GM21576 (cell line): ENCODE data around the gene RIOX2.
"Not testable (repeated sequence)": the region's sequence is repeated elsewhere in the genome, so short reads cannot be mapped to it uniquely, and the experiment has no call there.

ENCODE experiments used
- ATAC-seq: cut with Tn5 transposase; IDR thresholded peaks from one replicate; pipeline ENCODE4 v1.9.1; 2021; ENCODE audit warnings: mild to moderate bottlenecking, moderate library complexity; ENCODE audit not compliant: unreplicated experiment

RIOX2 gene

DNA sequence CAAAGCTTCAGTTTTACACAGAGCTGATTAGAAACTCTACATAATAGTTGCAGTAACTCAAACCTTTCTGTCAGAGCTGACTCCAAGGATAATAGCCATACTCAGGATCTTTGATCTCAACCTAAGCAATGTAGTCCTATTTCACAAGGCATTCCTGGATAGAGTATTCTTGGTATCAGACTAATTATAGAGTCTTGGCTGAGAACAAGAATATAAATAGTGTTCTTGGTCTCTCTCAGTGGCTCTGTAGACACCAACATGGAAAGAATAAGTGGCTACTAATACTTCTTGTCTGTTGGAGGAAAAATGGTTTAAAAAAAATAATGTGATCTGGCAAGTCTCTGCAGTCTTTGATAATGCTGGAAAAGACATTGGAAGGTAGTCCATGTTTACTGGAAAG, 55.7 kb downstream of the RIOX2 start:
- no peak for ATAC-seq

DNA sequence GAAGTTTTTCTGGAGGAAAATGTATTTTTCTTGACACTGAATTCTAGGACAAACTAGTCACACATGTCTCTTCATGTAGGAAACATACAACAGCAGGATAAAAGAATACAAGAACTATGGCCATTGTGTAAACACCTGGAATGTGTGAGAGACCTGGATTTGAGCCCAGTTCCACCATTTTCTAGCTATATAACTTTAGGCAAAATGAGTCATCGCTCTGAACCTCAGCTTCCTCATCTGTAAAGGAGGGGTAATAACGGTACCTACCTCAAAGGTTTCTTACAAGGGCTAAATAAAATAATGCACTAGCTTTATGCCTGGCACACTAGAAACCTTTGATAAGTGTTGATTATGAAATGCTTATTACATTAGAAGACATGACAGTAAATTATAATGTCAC, 57.8 kb downstream of the RIOX2 start:
- ATAC-seq, result no peak

DNA sequence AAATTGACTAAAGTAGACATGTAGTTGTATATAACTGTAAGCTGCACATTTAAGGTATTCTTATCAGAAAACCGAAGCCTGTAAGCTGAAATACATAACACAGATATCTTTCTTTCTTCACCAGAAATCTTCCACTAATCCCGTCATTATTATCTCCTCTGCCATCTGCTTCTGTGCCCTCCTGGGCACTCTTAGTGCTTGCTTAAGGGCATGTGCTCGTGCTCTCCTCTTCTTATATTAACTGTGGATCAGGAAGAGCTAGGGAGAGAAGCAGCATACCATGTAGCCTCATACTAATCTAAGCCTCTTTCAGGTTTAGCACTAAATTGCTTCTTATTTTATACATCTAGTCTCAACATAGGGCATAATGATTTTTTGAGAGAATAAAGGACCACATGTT, 60.8 kb downstream of the RIOX2 start:
- no peak for ATAC-seq

- no peak for ATAC-seq
Observed at GRCh38 chr3:97910931-97911351, 61.3 kb downstream of the RIOX2 start.

- not testable (repeated sequence) for ATAC-seq
Observed at GRCh38 chr3:97910236-97910831, 61.9 kb downstream of the RIOX2 start.

GRCh38 chr3:97909830-97910229, 62.4 kb downstream of the RIOX2 start:
- ATAC-seq, result not testable (repeated sequence)

DNA sequence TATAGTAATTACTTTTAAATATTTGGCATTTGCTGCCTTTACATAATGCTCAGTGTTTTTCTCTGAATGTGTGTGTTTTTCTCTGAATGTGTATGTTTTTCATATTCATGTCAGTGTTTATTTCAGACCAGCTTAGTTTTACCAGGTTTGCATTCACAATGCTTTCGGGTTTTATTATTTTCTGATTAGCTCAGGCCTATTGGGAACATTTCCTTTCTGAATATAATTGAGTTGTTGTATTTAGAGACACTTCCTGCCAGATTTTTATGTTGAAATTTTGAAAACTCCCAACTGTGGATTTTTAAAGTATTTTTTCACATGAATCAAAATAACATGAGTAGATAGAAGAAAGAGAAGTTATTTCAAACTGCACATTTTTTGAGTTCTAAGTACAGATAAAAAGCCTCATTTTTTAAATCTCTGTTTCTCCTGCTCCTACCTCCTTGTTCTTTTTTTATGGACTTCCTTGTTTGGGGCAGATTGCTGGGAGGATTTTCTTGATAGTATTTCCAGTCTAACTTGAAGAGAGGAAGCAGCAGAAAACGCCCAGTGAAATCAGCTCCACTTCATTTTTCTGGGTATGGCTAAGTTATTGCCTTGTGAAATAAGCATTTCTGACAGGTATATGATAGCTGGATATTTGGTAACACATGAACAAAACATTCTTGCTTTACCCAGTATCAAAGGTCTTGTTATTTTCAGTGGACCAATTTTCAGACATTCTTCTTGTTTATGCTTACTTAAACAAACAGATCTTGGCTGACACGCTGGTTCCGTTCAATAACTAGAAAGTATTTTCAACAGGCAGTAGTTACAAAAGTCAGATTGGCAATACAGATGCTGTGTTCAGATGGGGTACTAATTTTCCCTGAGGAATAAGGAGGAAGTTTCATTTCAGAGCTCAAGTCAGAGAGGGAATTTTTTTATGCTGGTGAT, 70.7 kb downstream of the RIOX2 start:
- no peak for ATAC-seq

DNA sequence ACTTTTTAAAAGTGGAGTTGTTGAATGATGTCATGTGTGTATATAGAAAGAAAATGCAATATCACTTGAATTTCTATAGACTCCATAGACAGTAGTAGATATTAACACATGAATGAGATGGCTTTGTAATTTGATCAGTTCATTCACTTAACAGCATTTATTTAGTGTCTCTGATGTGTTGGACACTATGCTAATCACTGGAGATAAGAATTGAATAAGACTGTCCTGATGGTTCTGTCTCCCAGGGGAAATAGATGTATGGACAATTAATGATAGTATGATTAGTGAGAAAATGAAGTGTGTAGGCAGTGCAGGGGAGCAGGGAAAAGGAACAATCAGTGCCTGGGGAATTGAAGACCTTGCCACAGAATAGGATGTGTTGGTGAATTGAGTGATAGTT, 72.9 kb downstream of the RIOX2 start:
- no peak for ATAC-seq

DNA sequence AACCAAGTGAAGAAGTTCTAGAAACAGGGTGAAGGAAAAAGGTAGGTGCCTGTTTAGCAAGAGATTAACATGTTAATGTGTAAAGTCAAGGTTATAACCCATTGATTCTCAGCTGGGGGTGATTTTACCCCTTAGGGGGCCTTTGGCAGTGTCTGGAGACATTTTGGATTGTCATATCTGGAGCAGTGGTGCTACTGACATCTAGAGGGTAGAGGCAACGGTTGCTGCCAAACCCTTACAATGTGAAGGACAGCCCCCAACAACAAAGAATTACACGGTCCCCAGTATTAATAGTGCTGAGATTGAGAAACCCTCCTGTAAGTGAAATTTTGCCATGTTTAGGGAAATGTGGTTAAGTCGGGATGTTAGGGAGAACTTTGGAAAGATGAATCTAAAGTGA, 75.7 kb downstream of the RIOX2 start:
- no peak for ATAC-seq

- ATAC-seq, result no peak
Observed at GRCh38 chr3:97896129-97896528, 76.1 kb downstream of the RIOX2 start.

- peak; percentile 77 for ATAC-seq
Observed at GRCh38 chr3:97895216-97895615, 77.0 kb downstream of the RIOX2 start.

GRCh38 chr3:97892852-97893251, 79.4 kb downstream of the RIOX2 start:
- no peak for ATAC-seq
